ENCODE results near the gene CSRNP2. TPM values are rescaled to one million over a fixed set of nuclear protein-coding genes. Genes with fewer than 3 reads are reported as not detected.

CSRNP2 gene
- total and polyA plus RNA-seq, 9 donors, result 16.1 to 32.2 (median 23.5) TPM

- Histone ChIP-seq H3K27ac (no peak overlapping the region), H3K9me3 (no peaks in the 10 kb centered on the region), H3K27me3 (no peaks in the 10 kb centered on the region), H3K4me3 (no peak overlapping the region), H3K4me1 (ENCODE audit: insufficient read depth) (peaks cover 6% of the 10 kb centered on the region), H3K36me3 (no peaks in the 10 kb centered on the region)
- no peak for TF ChIP-seq POLR2A (IDR thresholded peaks at IDR 0.05)
- no peak for TF ChIP-seq EP300 (IDR thresholded peaks at IDR 0.05)
- no peak for TF ChIP-seq CTCF (IDR thresholded peaks at IDR 0.05)
- WGBS, 3 donors, result 83 to 88% (median 86%) methylated on average over 15 of the region's 15 CpGs
- intact Hi-C loops (cut with DNase I), result loop anchor here in 1 of 4 donors (5.0 kb wide), 1 partner anchor 1010 kb away; no protein-coding TSS in a partner anchor
- peak in 1 of 5 donors; percentile 12 for DNase-seq
These were observed 56.0 kb downstream of the CSRNP2 start for GRCh38 chr12:51027342-51027835.

GRCh38 chr12:51025836-51026638 is 57.4 kb downstream of the CSRNP2 start, which contains the start of gene SLC11A2:
SLC11A2 (minus strand) TSS chr12:51026384; CDS start chr12:51010728, 15,656 bp downstream.
- TF ChIP-seq EP300 (IDR thresholded peaks at IDR 0.05) (no peak), CTCF (IDR thresholded peaks at IDR 0.05) (peak in 1 of 3 donors; percentile 8), POLR2A (IDR thresholded peaks at IDR 0.05) (peak; percentile 43)
- DNase-seq, result peak; percentile 94 to 96 (median 95)
- Histone ChIP-seq H3K4me1 (ENCODE audit: insufficient read depth) (peaks cover 6% of the 10 kb centered on the region), H3K27me3 (no peaks in the 10 kb centered on the region), H3K4me3 (peak within 1 kb of the TSS; percentile 75), H3K9me3 (no peaks in the 10 kb centered on the region), H3K27ac (peak within 1 kb of the TSS; percentile 30 to 75), H3K36me3 (no peaks in the 10 kb centered on the region)
- 1 to 2% (median 1%) methylated on average over 69 to 74 of the region's 74 CpGs for WGBS, 3 donors
- intact Hi-C loops (cut with DNase I), result loop anchor here in 1 of 4 donors (5.0 kb wide), 1 partner anchor 1011 kb away; no protein-coding TSS in a partner anchor

- peak overlapping the region; percentile 75 for H3K4me3 ChIP-seq
- peak overlapping the region; percentile 30 to 75 for H3K27ac ChIP-seq
- H3K27me3 ChIP-seq, result no peaks in the 10 kb centered on the region
- no peaks in the 10 kb centered on the region for H3K9me3 ChIP-seq
- DNase-seq, result no peak
- 4 to 9% (median 6%) methylated on average over 9 of the region's 9 CpGs for WGBS, 3 donors
- H3K4me1 ChIP-seq (ENCODE audit: insufficient read depth), result peaks cover 6% of the 10 kb centered on the region
- H3K36me3 ChIP-seq, result no peaks in the 10 kb centered on the region
- intact Hi-C loops (cut with DNase I), result loop anchor here in 1 of 4 donors (5.0 kb wide), 1 partner anchor 1012 kb away; no protein-coding TSS in a partner anchor
- TF ChIP-seq POLR2A (IDR thresholded peaks at IDR 0.05) (no peak), CTCF (IDR thresholded peaks at IDR 0.05) (no peak), EP300 (IDR thresholded peaks at IDR 0.05) (no peak)
These were observed 58.0 kb downstream of the CSRNP2 start for GRCh38 chr12:51025338-51025835.

GRCh38 chr12:51023625-51024382 is 59.6 kb downstream of the CSRNP2 start:
- peak overlapping the region; percentile 75 for H3K4me3 ChIP-seq
- intact Hi-C loops (cut with DNase I), result no loop called here
- no peaks in the 10 kb centered on the region for H3K36me3 ChIP-seq
- H3K4me1 ChIP-seq (ENCODE audit: insufficient read depth), result peaks cover 6% of the 10 kb centered on the region
- DNase-seq, result no peak
- H3K27ac ChIP-seq, result peak overlapping the region in 1 of 2 donors; percentile 75
- WGBS, 3 donors, result 57 to 65% (median 60%) methylated on average over 4 of the region's 4 CpGs
- no peaks in the 10 kb centered on the region for H3K9me3 ChIP-seq
- TF ChIP-seq EP300 (IDR thresholded peaks at IDR 0.05) (no peak), POLR2A (IDR thresholded peaks at IDR 0.05) (no peak), CTCF (IDR thresholded peaks at IDR 0.05) (no peak)
- H3K27me3 ChIP-seq, result no peaks in the 10 kb centered on the region
